UCSD-AML1 (cell line): ENCODE measurements around the gene DMRTC2.

Experiments
- DNase-seq: peaks from one replicate; lab custom pipeline; 2025; ENCODE audit not compliant: unreplicated experiment; lab: John Stamatoyannopoulos, UW

The DMRTC2 gene

DNA sequence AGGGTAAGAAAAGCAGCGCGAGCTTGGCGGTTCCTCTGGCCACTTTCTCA lies at the start of gene DMRTC2:
Gene DMRTC2 (plus strand): TSS at position 42 of the 50 bp plus-strand sequence. CDS start 2,387 bp downstream, outside the sequence.
- no peak for DNase-seq

DNA sequence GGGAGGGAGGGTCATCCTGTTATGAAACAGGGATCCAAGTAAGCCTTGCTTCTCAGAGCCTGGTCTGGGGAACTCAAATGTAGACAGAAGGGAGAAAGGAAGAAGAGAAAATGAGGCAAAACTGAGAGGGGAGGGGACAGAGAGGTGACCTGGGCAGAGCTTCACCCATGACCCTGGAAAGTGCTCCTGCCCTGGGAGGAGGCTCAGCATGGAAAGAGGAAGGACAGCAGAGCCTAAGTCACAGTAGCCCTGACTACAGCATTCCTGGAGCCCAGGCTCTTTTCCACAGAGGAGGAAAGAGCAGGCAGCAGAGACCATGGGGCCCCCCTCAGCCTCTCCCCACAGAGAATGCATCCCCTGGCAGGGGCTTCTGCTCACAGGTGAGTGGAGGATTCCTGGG lies 48.5 kb upstream of the DMRTC2 start, which contains the start of gene CEACAM3:
Gene CEACAM3 (plus strand): TSS at position 226 of the 400 bp plus-strand sequence. CDS start 91 bp downstream, at position 317.
- DNase-seq: no peak

GRCh38 chr19:41796901-41797300 lies 47.9 kb upstream of the DMRTC2 start:
- DNase-seq: no peak

GRCh38 chr19:41799444-41800000 lies 45.3 kb upstream of the DMRTC2 start:
- DNase-seq: no peak

GRCh38 chr19:41801031-41801430 lies 43.8 kb upstream of the DMRTC2 start:
- DNase-seq: no peak

- DNase-seq: no peak
These were observed 43.0 kb upstream of the DMRTC2 start for GRCh38 chr19:41801792-41802211.

- DNase-seq: no peak
These were observed 42.1 kb upstream of the DMRTC2 start for GRCh38 chr19:41802770-41803169.

DNA sequence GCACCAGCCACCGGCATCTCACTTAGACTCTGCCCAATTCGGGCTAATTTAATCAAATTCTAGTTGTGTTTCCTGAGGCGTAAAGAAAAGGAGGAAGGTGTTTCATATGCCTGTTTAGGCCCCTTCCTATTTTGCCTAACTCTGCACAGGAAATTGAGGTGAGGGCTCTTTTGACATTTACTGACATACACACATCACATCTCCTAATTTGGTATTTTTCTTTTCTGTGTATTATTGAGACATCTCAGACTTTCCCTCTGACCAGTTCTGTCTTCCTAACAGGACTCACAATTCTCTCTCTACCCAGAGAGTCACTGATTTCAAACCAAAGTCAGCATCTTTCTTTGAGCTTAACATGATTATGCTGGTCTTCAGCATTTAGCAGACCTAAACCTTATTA lies 40.5 kb upstream of the DMRTC2 start:
- DNase-seq: no peak

DNA sequence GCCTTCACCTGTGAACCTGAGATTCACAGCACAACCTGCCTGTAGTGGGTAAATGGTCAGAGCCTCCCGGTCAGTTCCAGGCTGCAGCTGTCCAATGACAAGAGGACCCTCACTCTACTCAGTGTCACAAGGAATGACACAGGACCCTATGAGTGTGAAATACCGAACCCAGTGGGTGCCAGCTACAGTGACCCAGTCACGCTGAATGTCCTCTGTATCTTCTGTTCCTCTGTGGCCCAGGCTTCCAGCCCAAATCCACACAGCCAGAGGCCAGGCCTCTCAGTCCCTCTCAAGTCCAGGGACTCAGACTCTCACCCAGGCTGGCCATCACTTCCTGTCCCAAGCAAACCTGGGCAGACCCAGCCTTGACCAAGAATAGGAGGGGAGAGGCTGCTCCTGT lies 37.7 kb upstream of the DMRTC2 start:
- DNase-seq: no peak

DNA sequence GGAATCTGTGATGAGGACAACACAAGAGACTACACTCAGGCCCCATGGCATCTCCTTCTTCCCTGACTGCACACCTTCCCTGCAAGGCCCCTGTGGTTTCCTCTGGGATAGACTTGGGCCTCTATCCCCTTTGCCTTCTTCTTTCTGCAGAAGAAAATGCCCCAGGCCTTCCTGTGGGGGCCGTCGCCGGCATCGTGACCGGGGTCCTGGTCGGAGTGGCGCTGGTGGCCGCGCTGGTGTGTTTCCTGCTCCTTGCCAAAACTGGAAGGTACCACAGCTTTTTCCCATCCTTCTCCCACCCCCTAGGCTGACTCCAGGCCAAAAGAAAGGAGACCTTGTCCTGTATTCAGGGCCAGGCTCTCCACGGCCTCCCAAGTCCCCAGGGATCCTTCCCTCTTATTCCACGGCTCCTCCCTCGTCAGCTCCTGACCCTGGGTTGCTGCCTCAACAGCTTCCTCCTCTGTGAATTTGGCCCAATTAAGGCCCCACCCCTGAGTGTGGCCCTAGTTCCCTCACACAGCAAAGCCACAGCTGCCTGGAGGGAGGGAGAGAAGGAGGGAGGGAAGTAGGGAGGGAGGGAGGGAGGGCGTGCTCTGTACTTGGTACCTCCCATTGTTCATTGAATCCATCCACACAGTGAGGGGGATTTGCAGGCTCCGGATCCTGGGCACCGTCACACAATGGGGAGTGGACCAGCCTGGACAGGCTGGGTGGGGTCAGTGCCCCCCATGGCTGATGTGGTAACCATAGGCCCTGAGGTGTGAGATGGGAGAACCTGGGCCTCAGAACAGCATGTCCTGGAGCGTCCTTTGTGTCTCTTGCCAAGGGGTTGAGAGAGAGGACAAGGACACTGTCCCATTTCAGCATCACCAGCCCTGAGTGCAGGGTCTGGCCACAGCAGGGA lies 35.9 kb upstream of the DMRTC2 start:
- DNase-seq: peak; percentile 58

- no peak for DNase-seq
These were observed 34.5 kb upstream of the DMRTC2 start for GRCh38 chr19:41810301-41810700.

DNA sequence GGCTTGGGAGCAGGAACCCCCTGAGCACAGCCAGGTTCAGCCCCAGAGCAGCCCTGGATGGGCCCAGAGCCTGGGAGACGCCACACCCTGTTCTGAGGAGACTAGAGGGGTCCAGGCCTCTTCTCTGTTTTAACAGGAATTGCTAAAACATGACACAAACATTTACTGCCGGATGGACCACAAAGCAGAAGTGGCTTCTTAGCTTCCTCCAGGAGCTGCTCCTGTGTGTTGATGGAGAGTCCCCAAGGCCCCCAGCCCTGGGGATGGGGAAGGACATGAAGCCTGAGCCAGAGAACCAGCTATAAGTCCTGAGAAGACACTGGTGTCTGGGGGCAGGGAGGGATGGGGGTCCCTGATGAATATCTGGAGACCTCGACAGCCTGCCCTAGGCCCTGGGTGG lies 33.8 kb upstream of the DMRTC2 start:
- DNase-seq: peak; percentile 68

DNA sequence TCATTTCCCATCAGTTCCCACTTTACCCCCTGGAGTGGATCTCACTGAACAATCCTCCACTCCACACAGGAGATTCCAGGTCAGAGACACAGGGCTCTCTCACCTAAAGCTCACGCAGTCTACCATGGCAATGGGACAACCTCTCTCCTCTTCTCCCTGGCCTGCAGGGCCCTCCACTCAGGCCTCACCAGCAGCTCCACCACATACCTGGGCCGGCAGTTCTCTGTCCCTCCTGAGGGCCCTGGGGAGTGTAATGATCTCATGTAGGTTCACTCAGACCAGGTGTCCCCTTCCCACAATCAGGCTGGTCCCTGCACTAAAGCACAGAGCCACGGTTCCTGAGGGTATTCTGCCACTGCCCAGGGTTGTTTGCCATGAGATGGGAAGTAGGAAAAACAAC lies 32.9 kb upstream of the DMRTC2 start:
- no peak for DNase-seq

GRCh38 chr19:41813911-41814310 lies 30.9 kb upstream of the DMRTC2 start:
- no peak for DNase-seq

DNA sequence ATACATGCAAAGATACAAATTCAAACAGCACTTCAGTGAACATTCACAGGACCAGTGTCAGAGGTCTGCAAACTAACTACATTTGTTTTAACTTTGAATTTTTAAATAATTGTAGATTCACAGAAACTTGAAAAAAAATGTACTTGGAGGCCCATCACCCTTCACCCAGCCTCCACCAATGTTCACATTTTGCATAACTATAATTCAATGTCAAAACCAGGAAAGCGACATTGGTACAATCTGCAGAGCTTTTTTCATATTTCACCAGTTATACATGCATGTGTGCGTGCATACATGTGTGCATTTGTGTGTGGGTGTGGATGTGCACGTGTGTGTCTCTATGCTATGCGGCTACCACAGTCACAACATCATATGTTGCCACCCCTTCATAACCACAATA lies 29.5 kb upstream of the DMRTC2 start:
- DNase-seq: no peak

DNA sequence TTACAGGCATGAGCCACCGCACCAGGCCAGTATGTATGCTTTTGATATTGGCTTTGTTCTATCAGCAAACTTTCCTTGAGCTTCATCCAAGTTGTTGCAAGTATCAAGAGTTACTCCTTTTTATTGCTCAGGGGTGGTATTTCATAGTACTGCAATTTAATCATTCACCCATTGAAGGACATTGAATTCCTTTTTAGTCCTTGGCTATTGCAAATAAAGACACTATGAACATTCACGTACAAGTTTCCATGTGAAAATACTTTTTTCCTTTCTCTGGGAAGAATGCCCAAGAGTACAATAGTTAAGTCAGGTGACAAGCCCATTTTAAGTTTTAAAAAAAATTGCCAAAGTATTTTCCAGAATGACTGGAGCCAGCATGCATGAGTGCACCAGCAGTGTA lies 28.1 kb upstream of the DMRTC2 start:
- no peak for DNase-seq

GRCh38 chr19:41821003-41821735 lies 23.7 kb upstream of the DMRTC2 start:
- DNase-seq: peak; percentile 33

GRCh38 chr19:41837981-41838708 lies 6.7 kb upstream of the DMRTC2 start:
- DNase-seq: no peak

DNA sequence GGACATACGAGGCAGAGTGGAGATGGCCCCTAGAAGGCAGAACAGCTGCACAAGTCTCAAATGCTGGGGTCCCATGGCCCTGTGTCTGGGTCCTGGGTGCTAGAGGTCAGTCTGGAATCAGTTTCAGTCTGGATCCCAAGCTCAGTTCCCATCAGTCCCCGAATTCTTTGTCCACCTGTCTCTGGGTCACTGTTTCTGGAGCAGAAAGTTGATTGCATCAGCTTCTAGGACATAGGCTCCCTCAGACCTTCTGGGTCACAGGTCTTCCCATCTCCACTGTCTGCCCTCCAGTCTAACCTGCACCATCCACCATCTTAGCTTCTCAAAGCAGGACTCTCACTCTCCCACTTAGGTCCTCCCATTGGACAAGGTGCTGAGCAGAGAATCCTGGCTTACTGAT lies 5.6 kb upstream of the DMRTC2 start:
- no peak for DNase-seq

GRCh38 chr19:41843371-41843770 lies 1.5 kb upstream of the DMRTC2 start:
- no peak for DNase-seq

DNA sequence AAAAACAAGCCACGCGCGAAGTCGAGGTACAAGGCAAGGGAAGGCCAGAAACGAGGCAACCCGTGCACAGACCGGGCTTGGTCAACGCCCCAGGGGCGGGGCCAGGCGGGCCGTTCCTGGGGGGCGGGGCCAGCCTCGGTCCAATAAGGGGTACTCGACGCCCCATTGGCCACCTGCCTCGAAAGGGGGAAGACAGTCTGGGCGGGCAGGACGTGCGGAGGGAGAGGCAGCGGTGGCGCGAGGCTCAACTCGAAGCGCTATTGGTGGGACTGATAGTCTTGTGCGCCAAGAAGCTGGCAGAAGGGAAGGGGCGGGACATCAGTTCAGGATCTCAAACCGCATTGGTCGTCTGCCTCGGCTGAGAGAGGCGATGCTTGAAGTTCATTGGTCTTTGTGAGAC lies 241 bp upstream of the DMRTC2 start, which contains the start of gene LYPD4:
Gene LYPD4 (minus strand): TSS at position 83 of the 400 bp plus-strand sequence. CDS start 5,398 bp downstream, outside the sequence.
- no peak for DNase-seq
